ENCODE results near the gene RMRP.
"Not testable (repeated sequence)": the region's sequence is repeated elsewhere in the genome, so short reads cannot be mapped to it uniquely, and the experiment has no call there.

RMRP gene

GRCh38 chr9:35664531-35665470 is 7.0 kb upstream of the RMRP start, which contains the start of gene ARHGEF39:
TSS of gene ARHGEF39 (minus strand) at chr9:35665195. CDS start at chr9:35665169, 26 bp downstream.
- DNase-seq = peak; percentile 5

GRCh38 chr9:35662437-35662836 is 4.6 kb upstream of the RMRP start:
- DNase-seq = no peak

DNA sequence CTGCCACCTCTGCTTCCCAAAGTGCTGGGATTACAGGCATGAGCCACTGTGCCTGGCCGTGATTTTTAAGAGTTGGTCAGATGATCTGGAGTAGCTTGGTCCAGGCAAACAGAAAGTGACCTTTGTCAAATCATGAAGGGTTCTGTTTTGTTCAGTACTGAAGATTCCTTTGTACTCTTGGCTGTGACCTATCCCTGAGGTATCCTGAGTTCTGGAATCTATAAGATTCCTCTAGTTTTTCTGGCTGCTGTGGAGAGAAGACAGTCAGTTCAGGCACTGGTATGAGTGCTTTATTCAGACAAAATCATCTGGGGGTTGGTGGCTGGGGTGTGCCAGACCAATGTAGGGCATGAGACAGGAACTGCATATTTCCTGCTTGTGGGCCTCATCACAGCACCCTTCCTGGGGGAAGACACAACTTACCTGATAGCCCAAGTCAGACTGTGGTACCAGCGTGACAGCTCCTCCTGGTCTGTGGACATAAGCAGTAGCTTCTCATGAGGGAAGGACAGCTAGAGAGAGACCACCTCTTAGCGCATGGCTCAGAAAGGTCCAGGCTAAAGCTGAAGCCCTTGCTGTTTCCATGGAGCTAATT is 4.0 kb upstream of the RMRP start:
- DNase-seq = no peak

DNA sequence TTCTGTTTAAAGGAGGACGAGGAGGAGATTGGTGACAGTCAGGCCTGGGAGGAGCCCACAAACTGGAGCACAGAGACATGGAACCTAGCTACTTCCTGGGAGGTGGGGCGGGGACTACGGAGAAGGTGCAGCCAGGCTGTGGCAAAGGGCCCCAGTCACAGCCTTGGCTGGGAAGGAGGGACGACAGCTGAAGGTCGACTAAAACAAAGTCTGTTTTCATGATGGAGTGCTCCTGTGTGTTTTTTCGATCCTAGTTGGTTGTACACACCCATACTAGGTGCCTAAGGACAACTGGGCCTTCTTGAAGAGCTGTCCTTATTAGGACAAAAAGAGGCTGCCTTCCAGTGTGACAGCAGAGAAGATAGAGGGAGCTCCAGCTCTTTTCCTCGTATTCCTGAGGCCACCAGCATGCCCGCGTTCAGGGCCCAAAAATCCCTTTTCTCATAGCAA is 3.2 kb upstream of the RMRP start:
- DNase-seq = no peak

GRCh38 chr9:35659340-35659739 is 1.5 kb upstream of the RMRP start:
- no peak for DNase-seq

- no peak for DNase-seq
These were observed 1.1 kb upstream of the RMRP start for GRCh38 chr9:35658968-35659220.

DNA sequence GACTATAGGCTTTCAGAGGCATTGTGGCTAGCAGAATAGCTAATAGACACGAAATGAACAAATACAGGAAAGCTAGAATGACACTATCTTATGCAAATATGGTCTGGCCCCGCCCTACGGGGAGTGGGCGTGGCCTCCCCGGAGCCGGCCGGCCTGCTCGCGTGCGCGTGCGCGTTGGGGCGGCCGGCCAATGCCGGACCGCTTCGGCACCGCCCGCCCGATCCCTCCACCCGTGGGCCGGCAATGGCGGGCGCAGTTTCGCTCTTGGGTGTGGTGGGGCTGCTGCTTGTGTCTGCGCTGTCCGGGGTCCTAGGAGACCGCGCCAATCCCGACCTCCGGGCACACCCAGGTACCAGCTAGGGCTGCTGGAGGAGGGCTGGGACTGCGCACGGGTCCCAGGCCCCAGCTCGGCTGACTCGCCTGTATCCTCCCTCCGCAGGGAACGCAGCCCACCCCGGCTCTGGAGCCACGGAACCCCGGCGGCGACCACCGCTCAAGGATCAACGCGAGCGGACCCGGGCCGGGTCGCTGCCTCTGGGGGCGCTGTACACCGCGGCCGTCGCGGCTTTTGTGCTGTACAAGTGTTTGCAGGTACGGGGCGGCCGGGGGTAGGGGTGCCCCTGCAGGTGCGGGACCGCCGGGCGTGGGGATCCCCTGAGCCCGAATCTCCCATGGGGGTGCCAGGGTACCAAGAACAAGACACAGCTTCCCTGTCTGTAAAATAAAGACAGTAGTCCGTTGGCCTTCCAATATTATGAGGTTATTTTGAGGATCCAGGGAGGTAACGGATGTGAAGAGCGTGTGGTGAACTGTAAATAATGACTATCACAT is 533 bp upstream of the RMRP start, which contains the start of gene CCDC107:
CCDC107 (plus strand) TSS at position 156 of the 831 bp plus-strand sequence; CDS start at position 244, 88 bp downstream.
- DNase-seq = peak; percentile 51

DNA sequence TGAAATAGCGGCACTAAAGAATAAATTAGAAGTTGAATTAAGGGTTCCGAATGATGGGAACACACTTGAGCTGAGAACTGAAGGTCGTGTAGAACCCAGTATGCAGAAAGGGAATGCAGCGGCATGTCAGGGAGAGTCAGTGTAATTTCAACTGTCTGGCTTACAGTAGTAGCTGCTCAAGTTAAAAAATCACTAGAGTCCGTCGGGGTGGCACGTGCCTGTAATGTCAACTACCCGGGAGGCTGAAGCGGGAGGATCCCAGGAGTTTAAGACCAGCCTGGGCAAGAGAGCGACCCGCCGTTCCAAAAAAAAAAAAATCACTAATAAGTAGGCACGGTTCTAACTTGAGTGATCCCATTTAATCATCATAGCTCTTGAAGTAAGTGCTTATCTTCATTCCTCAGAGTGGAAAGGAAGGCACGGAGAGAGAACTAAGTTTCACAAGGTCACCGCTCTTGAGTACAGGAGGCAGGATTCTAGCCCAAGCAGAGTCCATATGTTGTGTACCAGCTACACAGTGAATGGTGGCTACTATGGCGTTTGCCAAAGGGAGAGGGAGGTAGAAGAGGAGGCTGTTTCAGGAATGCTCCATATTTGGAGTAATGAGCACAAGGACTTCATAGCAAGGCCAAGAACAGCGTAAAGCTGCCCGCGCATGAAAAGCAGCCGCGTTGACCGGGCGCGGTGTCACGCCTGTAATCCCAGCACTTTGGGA is 831 bp downstream of the RMRP start:
- peak; percentile 11 for DNase-seq

GRCh38 chr9:35656348-35656747 is 1.5 kb downstream of the RMRP start:
- DNase-seq = no peak

- DNase-seq = no peak
These were observed 4.2 kb downstream of the RMRP start for GRCh38 chr9:35653611-35654010.

DNA sequence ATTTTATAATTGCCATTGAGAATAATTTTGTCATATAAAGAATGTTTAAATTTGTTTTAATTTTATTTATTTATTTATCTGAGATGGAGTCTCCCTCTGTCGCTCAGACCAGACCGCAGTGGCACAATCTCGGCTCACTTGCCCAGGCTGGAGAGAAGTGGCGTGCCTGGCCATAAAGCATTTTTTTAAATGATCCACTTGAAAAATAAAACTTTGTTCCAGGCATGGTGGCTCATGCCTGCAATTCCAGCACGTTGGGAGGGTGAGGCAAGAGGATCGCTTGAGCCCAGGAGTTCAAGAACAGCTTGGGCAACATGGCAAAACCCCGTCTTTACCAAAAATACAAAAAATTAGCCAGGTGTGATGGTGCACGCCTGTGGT is 5.0 kb downstream of the RMRP start:
- no peak for DNase-seq

DNA sequence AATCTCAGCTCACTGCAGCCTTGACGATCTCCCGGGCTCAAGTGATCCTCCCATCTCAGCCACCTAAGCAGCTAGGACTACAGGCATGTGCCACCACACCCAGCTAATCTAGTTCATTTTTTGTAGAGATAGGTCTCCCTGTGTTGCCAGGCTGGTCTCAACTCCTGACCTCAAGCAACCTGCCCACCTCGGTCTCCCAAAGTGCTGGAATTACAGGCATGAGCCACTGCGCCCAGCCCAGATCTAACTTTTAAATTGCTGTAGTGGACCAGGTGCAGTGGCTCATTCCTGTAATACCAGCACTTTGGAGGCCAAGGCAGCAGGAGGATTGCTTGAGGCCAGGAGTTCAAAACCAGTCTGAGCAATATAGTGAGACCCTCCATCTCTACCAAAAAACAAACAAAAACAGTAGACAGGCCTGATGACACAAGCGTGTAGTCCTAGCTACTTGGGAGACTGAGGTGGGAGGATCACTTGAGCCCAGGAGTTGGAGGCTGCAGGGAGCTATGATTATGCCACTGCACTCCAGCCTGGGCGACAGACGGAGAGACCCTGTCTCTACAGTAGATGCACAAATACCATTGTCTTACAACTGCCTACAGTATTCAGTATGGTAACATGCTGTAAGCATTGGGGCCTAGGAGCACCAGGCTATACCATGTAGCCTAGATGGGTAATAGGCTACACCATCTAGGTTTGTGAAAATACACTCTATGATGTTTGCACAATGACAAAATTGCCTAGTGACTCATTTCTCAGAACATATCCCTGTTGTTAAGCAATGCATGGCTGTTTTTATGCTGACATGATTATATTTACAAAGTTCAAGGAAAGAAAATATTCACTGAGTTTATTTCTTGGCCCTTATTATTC is 5.6 kb downstream of the RMRP start:
- DNase-seq = no peak

GRCh38 chr9:35650341-35651158 is 7.3 kb downstream of the RMRP start, which contains the start of gene SIT1:
TSS of gene SIT1 (minus strand) at chr9:35650931. CDS start at chr9:35650853, 78 bp downstream.
- DNase-seq = no peak

- DNase-seq = no peak
These were observed 8.1 kb downstream of the RMRP start for GRCh38 chr9:35649431-35650340.

DNA sequence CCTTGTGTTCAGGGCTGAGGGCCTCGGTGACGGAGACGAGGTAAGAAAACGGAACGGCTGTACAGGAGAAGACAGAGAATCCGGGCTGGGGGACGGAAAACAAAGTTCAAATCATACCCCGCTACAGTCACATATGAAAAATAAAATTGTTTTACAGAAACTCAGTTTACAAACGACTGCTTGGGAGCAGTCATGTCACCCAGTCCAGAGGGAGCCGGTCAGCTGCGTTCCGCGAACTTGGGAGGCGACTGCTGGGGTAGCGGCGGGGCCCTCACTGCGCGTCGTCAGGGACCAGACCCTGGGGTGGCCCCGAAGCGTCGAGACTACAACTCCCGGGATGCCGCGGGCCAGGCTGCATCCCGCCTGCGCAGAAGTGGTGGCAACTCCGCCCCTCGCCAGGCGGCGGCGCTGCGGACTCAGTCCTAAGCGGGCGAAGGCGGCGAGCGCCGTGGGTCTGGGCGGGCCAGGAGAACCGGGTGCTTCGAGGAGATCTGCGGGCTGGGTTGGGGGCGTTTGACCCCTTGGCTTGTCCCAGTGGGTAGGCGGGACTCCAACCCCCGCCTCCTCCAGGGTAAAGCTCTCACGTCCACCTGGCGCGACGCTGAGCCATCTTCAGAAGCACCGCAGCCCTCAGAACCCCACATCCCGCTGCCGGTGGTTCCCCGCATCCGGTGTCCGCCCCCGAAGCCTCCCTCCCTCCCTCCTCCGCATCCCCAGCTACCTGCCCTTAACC is 11.1 kb downstream of the RMRP start:
- peak; percentile 37 for DNase-seq

- DNase-seq = no peak
These were observed 11.7 kb downstream of the RMRP start for GRCh38 chr9:35646153-35646532.

- not testable (repeated sequence) for DNase-seq
These were observed 12.1 kb downstream of the RMRP start for GRCh38 chr9:35645736-35646135.

GRCh38 chr9:35643046-35643445 is 14.8 kb downstream of the RMRP start:
- DNase-seq = no peak

- not testable (repeated sequence) for DNase-seq
These were observed 16.3 kb downstream of the RMRP start for GRCh38 chr9:35641478-35641877.

All from NCI-H524 treated with DMSO at 0.1 percent for 48 hours (cell line).